ENCODE results near the gene SHCBP1L. TPM values are rescaled to one million over a fixed set of nuclear protein-coding genes. Genes with fewer than 3 reads are reported as not detected.

Gene SHCBP1L
- total and polyA plus RNA-seq, 9 of the 15 experiments (the other 6 are each of a cell fraction or from before 2014, with no cell fraction given) = not detected

DNA sequence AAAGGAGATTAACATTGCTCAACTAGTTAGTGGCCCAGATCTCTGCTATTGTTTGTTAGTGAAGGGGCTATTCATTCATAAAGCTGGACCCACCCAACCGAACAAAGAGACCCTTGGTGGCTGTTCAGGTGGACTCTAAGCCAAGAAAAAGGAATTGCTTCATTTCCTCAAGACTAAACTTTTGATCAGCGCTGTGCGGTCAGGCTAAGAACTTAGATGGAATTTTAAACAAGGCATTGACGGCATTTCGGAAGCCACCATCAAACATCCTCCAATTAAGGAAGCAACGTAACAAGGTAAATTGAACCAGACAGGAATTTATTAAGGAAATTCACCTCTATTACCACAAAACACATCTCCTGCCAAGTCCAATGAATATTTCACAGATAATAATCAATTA, 19.9 kb upstream of the SHCBP1L start:
- Histone ChIP-seq H3K79me2 (ENCODE audit: control insufficient read depth, insufficient read depth, low read length) (no peaks in the 10 kb centered on the region), H3K9me3 (replicated peaks; ENCODE audit: control insufficient read depth, insufficient read depth, low read depth, low read length) (no peaks in the 10 kb centered on the region), H3K4me2 (ENCODE audit: insufficient read depth, low read length) (no peak overlapping the region), H4K20me1 (replicated peaks; ENCODE audit: control insufficient read depth, insufficient read depth, low read length) (no peaks in the 10 kb centered on the region), H3K9ac (ENCODE audit: insufficient read depth in 1 of 2, low read depth in 2 of 2, low read length in 2 of 2) (no peak overlapping the region), H3K27me3 (ENCODE audit: control insufficient read depth in 2 of 2, insufficient read depth in 2 of 2, low read length in 2 of 2) (peaks cover 19 to 21% of the 10 kb centered on the region in 2 experiments), H2AFZ (ENCODE audit: low read depth, low read length) (no peak overlapping the region), H3K4me3 (no peak overlapping the region), H3K27ac (ENCODE audit: extremely low read depth, low read depth, low read length) (no peak overlapping the region), H3K4me1 (replicated peaks in 1 of 2; ENCODE audit: control insufficient read depth in 2 of 2, insufficient read depth in 2 of 2, low read length in 2 of 2) (no peaks in the 10 kb centered on the region), H3K36me3 (ENCODE audit: control insufficient read depth, insufficient read depth, low read length) (no peaks in the 10 kb centered on the region), H3K9me1 (ENCODE audit: control insufficient read depth, insufficient read depth, low read length) (no peaks in the 10 kb centered on the region)
- intact Hi-C loops (cut with micrococcal nuclease) = no loop called here
- ChIA-PET CTCF (ENCODE audit: low intra/inter-chr PET ratio) (no interaction called here), POLR2A (no interaction called here)
- no peak for DNase-seq (ENCODE audit: extremely low read depth in 1 of 4, low spot score in 3 of 4)
- no peak for TF ChIP-seq THRA (IDR thresholded peaks at IDR 0.05)
- no peak for TF ChIP-seq HCFC1 (IDR thresholded peaks at IDR 0.05; ENCODE audit: low read depth, low read length)
- TF ChIP-seq TOE1 (IDR thresholded peaks at IDR 0.05; ENCODE audit: borderline replicate concordance) = no peak
- TF ChIP-seq TOE1 (CRISPR knock-in tag; IDR thresholded peaks at IDR 0.05; ENCODE audit: borderline replicate concordance, low read depth) = no peak
- no peak for TF ChIP-seq BHLHE40 (IDR thresholded peaks at IDR 0.05; ENCODE audit: low read length)
- TF ChIP-seq FIP1L1 (IDR thresholded peaks at IDR 0.05; ENCODE audit: low read depth, low read length, poor library complexity, severe bottlenecking) = no peak
- TF ChIP-seq CUX1 (CRISPR knock-in tag; IDR thresholded peaks at IDR 0.05) = no peak
- no peak for TF ChIP-seq MTA2 (IDR thresholded peaks at IDR 0.05; ENCODE audit: low read depth)
- TF ChIP-seq PTBP1 (IDR thresholded peaks at IDR 0.05; ENCODE audit: low read depth, low read length) = no peak
- TF ChIP-seq TCF3 (CRISPR knock-in tag; IDR thresholded peaks at IDR 0.05) = no peak
- TF ChIP-seq DIDO1 (tag; IDR thresholded peaks at IDR 0.05; ENCODE audit: low read depth) = no peak
- no peak for TF ChIP-seq ZNF174 (CRISPR knock-in tag; IDR thresholded peaks at IDR 0.05)
- TF ChIP-seq CBX5 (IDR thresholded peaks at IDR 0.05; ENCODE audit: borderline replicate concordance, low read depth) = no peak
- TF ChIP-seq ZNF274 (IDR thresholded peaks at IDR 0.05; ENCODE audit: borderline replicate concordance, low read depth, low read length) = no peak
- in situ Hi-C loops (cut with MboI) = loop anchor here (25.0 kb wide), 2 partner anchors 264 to 639 kb away; no protein-coding TSS in a partner anchor
- WGBS (ENCODE audit: insufficient coverage, low coverage, missing lambda C conversion rate) = under 1% methylated on average over 6 of the region's 6 CpGs
- ATAC-seq = no peak
- no peak for FAIRE-seq
- no TSS peak for BruUV-seq (replicated peaks)

Data from K562 (cell line).